BJ (cell line): ENCODE data around the gene CCDC106. TPM values are rescaled to one million over a fixed set of nuclear protein-coding genes. Genes with fewer than 3 reads are reported as not detected.

Experiments used
- CTCF ChIA-PET: fragments of 350-600 bp; formaldehyde crosslinking; extraction: SDS; loops from one replicate; lab custom pipeline; 2021; ENCODE audit warnings: antibody characterized with exemption, inconsistent platforms; lab: Yijun Ruan, JAX
- POLR2A ChIA-PET: fragments of 300-600 bp; sonication (Branson Sonifier 250); formaldehyde crosslinking; extraction: SDS; loops from one replicate; lab custom pipeline; 2021; ENCODE audit warnings: antibody characterized with exemption; lab: Charles Lee
- DNase-seq: peaks from one replicate; pipeline ENCODE4 v3.0.0-alpha.2; 2011; ENCODE audit warnings: low read depth
- H3K27me3 ChIP-seq: 2 replicates; pipeline ENCODE4 v1.6.0; 2011; ENCODE audit warnings: low read length; ENCODE audit not compliant: control insufficient read depth, insufficient read depth
- H3K36me3 ChIP-seq: 2 replicates; pipeline ENCODE4 v1.5.1; 2011; ENCODE audit warnings: low read length; ENCODE audit not compliant: control insufficient read depth, insufficient read depth
- H3K4me3 ChIP-seq: 2 replicates; pipeline ENCODE4 v1.5.1; 2011; ENCODE audit warnings: low read depth, mild to moderate bottlenecking, control low read depth, low read length
- polyA plus RNA-seq: library from polyadenylated mRNA; depleted of rRNA; stranded (reverse); fragments of >200 nt; gene quantifications from 2 replicates; pipeline ENCODE4 v1.2.3, GENCODE V29; 2011
- TF ChIP-seq, protein P1 (sequence below): IDR thresholded peaks from 2 replicates; pipeline ENCODE4 v1.5.1; 2011; ENCODE audit warnings: low read depth, mild to moderate bottlenecking, control low read depth, inconsistent platforms, low read length, moderate library complexity; ENCODE audit not compliant: insufficient read depth

CCDC106 gene
- polyA plus RNA-seq, 1 experiment = 8.9 TPM

DNA sequence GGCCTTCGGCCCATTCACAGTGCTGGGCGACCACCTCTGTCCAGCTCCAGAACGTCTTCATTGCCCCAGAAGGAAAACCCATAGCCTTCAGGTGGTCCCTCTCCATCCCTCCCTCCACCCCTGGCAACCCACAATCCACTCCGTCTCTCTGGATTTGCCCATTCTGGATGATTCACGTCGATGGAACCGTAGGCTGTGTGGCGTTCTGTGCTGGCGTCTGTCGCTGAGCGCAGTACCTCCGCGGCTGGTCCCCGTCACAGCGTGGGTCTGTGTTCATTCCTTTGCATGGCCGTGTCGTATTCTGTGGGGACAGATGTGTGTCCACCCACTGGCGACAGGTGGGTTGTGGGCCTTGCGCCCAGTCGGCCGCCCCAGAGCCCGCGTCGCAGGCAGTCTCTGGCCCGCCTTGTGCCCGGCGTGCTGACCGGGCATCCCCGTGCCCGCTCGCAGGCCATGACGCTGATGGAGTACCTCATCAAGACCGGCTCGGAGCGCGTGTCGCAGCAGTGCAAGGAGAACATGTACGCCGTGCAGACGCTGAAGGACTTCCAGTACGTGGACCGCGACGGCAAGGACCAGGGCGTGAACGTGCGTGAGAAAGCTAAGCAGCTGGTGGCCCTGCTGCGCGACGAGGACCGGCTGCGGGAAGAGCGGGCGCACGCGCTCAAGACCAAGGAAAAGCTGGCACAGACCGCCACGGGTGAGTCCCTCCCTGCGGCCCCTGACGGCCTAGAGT is 37.1 kb downstream of the CCDC106 start:
- no peak overlapping the region for H3K4me3 ChIP-seq
- POLR2A ChIA-PET = no interaction called here
- peaks cover 43% of the 10 kb centered on the region for H3K36me3 ChIP-seq
- DNase-seq = no peak
- H3K27me3 ChIP-seq = no peaks in the 10 kb centered on the region
- TF ChIP-seq, protein P1, sequence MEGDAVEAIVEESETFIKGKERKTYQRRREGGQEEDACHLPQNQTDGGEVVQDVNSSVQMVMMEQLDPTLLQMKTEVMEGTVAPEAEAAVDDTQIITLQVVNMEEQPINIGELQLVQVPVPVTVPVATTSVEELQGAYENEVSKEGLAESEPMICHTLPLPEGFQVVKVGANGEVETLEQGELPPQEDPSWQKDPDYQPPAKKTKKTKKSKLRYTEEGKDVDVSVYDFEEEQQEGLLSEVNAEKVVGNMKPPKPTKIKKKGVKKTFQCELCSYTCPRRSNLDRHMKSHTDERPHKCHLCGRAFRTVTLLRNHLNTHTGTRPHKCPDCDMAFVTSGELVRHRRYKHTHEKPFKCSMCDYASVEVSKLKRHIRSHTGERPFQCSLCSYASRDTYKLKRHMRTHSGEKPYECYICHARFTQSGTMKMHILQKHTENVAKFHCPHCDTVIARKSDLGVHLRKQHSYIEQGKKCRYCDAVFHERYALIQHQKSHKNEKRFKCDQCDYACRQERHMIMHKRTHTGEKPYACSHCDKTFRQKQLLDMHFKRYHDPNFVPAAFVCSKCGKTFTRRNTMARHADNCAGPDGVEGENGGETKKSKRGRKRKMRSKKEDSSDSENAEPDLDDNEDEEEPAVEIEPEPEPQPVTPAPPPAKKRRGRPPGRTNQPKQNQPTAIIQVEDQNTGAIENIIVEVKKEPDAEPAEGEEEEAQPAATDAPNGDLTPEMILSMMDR = no peak
- CTCF ChIA-PET = no interaction called here

DNA sequence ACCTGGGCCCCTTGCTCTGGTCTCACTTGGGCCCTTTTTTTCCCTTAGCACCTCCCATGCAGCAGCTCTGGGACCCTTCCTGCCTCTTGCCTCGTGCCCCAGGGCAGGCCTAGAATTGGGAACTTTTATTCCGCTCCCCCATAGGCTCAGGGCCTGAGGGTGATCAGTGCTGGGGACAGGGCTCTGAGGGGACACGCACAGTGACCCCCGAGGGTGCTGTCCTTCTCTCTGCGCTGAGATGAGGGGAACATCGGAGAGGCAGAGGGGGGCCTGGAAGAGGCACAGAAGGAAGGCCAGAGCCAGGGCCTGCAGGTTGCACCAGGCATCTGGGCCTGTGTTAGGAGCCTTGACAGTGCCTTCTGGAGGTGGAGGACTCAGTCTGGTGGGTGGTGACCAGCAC is 37.8 kb downstream of the CCDC106 start:
- peaks cover 43% of the 10 kb centered on the region for H3K36me3 ChIP-seq
- H3K27me3 ChIP-seq = no peaks in the 10 kb centered on the region
- ChIA-PET CTCF (no interaction called here), POLR2A (no interaction called here)
- no peak overlapping the region for H3K4me3 ChIP-seq
- TF ChIP-seq, protein P1 = no peak
- DNase-seq = no peak

DNA sequence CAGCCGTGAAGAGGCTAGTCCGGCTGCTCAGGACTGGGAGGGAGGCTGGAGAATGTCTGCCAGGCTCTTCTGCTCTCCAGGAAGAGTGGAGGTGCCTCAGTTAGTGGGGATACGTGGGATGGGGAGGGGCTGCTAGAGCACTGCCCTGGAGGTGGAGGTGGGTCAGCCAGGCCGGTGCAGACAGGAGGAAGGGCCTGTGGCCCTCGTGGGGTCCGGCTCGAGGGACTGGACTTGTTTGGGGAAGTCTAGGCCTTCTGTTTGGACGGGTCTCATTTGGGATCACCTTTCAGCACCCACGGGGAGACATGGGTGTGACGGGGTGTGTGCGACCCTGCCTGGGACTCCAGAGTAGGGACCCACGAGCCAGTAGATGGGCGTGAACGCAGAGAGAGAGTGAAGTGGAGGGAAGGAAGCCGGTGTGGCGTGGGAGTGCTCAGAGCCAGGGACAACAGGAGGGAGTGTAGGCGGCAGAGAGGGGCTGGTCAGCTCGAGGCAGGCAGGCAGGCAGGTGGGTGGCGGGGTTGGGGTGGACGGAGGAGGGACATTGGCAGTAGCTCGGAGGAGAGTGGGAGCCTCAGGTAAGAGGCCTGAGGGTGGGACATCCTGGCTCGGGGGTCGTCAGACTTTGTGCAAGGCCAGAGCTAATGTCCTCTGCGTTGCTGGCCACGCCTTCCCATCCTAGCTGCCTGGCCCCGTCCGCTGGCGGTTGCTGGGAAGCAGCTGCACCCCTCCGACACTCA is 38.5 kb downstream of the CCDC106 start:
- POLR2A ChIA-PET = no interaction called here
- CTCF ChIA-PET = no interaction called here
- H3K27me3 ChIP-seq = no peaks in the 10 kb centered on the region
- no peak overlapping the region for H3K4me3 ChIP-seq
- peaks cover 44% of the 10 kb centered on the region for H3K36me3 ChIP-seq
- no peak for DNase-seq
- TF ChIP-seq, protein P1 = no peak

DNA sequence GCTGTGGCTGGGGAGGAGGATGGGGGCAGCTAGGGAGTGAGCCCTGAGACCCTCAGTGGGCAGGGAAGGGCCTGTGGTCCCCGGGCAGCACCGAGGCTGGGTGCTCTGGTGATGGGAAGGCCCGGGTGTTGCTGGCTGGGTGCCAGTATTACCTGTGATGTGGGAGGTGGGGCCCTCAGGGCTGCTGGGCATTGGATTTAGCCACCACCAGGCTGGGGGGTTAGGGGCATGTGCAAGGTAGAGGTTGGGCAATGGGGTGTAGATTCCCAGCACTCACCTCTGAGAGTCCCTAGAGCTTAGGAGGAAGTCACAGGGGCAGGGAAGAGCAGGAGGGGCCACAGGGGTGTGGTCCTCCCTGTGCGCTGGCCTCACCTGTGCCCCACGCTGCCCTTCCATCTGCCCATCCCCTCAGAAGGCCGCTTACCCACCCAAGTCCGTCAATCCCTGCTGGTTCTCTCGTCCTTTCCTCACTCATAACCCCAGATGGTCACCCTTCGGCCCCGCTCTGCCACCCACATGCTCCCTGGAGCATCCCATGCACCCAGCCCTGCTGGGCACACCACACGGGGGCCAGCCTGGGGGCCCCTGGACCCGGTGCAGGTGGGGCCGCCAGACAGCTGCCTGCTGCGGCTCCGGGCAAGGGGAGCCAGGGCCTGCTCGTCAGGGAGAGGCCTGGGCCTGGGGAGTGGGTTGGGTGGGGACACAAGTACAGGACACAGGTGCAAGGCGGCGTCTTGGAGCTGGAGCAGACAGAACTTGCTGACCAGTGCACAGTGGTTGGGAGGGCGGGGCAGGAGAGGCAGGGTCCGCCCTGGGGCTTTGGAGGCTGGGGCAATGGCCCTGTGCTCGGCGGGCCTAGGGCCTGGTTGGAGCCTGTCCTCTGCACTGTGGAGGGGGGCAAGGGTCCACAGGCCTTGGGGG is 39.5 kb downstream of the CCDC106 start:
- ChIA-PET POLR2A (no interaction called here), CTCF (no interaction called here)
- H3K4me3 ChIP-seq = no peak overlapping the region
- H3K27me3 ChIP-seq = no peaks in the 10 kb centered on the region
- peaks cover 44% of the 10 kb centered on the region for H3K36me3 ChIP-seq
- DNase-seq = no peak
- TF ChIP-seq, protein P1 = no peak
